Prostate gland (tissue), 2 donors: ENCODE results near the gene PHF23.

Experiments used
- POLR2AphosphoS5 ChIP-seq: sonication (generic); formaldehyde crosslinking; IDR thresholded peaks from one replicate; pipeline ENCODE4 v1.6.1; 2017; ENCODE audit warnings: antibody characterized with exemption
- TF ChIP-seq, protein P1 (sequence below), 4 experiments: fragments of 200-600 bp in 2 of 4; fragments of 450-650 bp in 2 of 4; sonication (generic) in 2 of 4; IDR thresholded peaks; 1 replicate in 3 of 4; 2 replicates in 1 of 4; pipeline ENCODE4 v1.5.1; 2016 to 2019; ENCODE audit warnings: antibody characterized with exemption in 4 of 4, mild to moderate bottlenecking in 2 of 4, moderate library complexity in 2 of 4

GRCh38 chr17:7232114-7232513, 7.1 kb downstream of the PHF23 start:
- no peak for TF ChIP-seq POLR2AphosphoS5
- TF ChIP-seq, protein P1, sequence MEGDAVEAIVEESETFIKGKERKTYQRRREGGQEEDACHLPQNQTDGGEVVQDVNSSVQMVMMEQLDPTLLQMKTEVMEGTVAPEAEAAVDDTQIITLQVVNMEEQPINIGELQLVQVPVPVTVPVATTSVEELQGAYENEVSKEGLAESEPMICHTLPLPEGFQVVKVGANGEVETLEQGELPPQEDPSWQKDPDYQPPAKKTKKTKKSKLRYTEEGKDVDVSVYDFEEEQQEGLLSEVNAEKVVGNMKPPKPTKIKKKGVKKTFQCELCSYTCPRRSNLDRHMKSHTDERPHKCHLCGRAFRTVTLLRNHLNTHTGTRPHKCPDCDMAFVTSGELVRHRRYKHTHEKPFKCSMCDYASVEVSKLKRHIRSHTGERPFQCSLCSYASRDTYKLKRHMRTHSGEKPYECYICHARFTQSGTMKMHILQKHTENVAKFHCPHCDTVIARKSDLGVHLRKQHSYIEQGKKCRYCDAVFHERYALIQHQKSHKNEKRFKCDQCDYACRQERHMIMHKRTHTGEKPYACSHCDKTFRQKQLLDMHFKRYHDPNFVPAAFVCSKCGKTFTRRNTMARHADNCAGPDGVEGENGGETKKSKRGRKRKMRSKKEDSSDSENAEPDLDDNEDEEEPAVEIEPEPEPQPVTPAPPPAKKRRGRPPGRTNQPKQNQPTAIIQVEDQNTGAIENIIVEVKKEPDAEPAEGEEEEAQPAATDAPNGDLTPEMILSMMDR (IDR thresholded peaks at IDR 0.05), result no peak
